Spleen (tissue), 7 donors: ENCODE data around the gene FXYD2.

Experiments
- CTCF ChIP-seq, 11 experiments: fragments of 200-600 bp in 7 of 11; fragments of 450-650 bp in 4 of 11; sonication (generic) in 4 of 11; IDR thresholded peaks in 8 of 11; conservative IDR thresholded peaks in 3 of 11; 1 replicate in 7 of 11; 2 replicates in 4 of 11; pipeline versions ENCODE4 v1.4.0 to v1.8.0; 2016 to 2021; ENCODE audit warnings: antibody characterized with exemption in 11 of 11, inconsistent platforms in 4 of 11, mild to moderate bottlenecking in 1 of 11
- POLR2A ChIP-seq, 3 donors: fragments of 450-650 bp; IDR thresholded peaks; one replicate each; pipeline ENCODE4 v1.5.1; 2017; ENCODE audit warnings: antibody characterized with exemption in 3 of 3, mild to moderate bottlenecking in 1 of 3
- donor health status: DM: no; HTN: no; CAD: no; lungs with moderate emphysema.
- donor health status: DM: no; HTN: no; CAD: no.
- donor health status: DM: no; HTN: no; CAD: no.

DNA sequence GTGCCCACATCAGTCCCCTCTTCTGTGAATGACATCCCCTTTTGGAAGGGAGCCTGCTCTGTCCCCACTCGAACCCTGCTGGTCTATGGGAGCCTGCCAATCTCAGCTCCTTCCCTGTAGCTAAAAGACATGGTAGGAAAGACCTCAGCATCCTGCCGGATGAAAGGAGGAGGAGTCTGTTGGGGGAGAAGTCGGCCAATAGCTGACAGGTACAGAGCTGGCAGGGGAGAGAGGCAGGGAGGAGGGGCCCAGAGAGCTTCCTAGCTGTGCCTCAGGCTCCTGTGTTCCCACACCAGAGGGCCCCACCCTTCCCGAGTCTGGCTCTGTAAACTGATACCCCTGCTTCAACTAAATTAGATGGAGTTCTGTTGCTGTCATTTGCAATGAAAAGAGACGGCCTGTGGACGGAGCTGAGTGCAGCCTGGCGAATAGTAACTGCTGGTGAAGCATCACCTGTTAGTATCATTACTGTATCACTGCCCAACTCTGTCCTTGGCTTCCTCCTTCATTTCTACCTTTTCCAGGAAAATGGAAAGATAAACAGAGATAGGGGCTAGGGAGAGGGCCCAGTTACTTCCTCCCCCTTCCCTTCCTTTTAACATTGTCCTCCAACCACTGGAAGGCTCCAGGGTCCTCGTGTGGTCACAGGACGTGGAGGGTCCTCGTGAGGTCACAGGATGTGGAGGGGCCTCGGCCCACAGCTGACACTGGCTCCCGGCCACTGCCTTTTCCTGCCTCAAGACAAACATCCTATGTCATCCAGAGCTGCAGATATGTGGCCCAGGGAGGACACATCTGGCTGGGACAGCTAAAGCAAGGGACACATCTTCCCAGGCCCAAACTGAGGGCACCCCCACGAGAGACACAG is 36.8 kb upstream of the FXYD2 start:
- TF ChIP-seq CTCF (IDR thresholded peaks at IDR 0.05 in 8 of 11, conservative IDR thresholded peaks at IDR 0.05 in 3 of 11): no peak
- no peak for TF ChIP-seq POLR2A (IDR thresholded peaks at IDR 0.05)
